ENCODE data around the gene TOPORS.

GRCh38 chr9:32578976-32579375, 26.6 kb upstream of the TOPORS start:
- TF ChIP-seq CTCF (IDR thresholded peaks at IDR 0.05) (no peak), YY1 (IDR thresholded peaks at IDR 0.05; ENCODE audit: low read depth) (no peak), EZH2phosphoT487 (IDR thresholded peaks at IDR 0.05; ENCODE audit: borderline replicate concordance, low read depth) (no peak), REST (IDR thresholded peaks at IDR 0.05; ENCODE audit: low read depth, low read length) (no peak), FOXM1 (IDR thresholded peaks at IDR 0.05; ENCODE audit: low read depth) (no peak), EP300 (IDR thresholded peaks at IDR 0.05; ENCODE audit: borderline replicate concordance in 1 of 2, low read depth in 1 of 2, low read length in 1 of 2) (no peak)

Measured in SK-N-SH (cell line).